Fibroblast of mammary gland (primary cell): Measurements from ENCODE around the gene TIGD4.

Source experiments
- DNase-seq: peaks from one replicate; pipeline ENCODE4 v3.0.0-alpha.2; 2010; ENCODE audit warnings: low read depth
- H3K4me3 ChIP-seq: 2 replicates; pipeline ENCODE4 v1.5.1; 2011; ENCODE audit warnings: low read depth, mild to moderate bottlenecking, low read length, moderate library complexity; ENCODE audit not compliant: control insufficient read depth
- TF ChIP-seq, protein P1 (sequence below): conservative IDR thresholded peaks from 2 replicates; pipeline ENCODE4 v1.5.1; 2011; ENCODE audit warnings: low read depth, low read length, inconsistent platforms; ENCODE audit not compliant: control insufficient read depth, insufficient read depth

Gene TIGD4

DNA sequence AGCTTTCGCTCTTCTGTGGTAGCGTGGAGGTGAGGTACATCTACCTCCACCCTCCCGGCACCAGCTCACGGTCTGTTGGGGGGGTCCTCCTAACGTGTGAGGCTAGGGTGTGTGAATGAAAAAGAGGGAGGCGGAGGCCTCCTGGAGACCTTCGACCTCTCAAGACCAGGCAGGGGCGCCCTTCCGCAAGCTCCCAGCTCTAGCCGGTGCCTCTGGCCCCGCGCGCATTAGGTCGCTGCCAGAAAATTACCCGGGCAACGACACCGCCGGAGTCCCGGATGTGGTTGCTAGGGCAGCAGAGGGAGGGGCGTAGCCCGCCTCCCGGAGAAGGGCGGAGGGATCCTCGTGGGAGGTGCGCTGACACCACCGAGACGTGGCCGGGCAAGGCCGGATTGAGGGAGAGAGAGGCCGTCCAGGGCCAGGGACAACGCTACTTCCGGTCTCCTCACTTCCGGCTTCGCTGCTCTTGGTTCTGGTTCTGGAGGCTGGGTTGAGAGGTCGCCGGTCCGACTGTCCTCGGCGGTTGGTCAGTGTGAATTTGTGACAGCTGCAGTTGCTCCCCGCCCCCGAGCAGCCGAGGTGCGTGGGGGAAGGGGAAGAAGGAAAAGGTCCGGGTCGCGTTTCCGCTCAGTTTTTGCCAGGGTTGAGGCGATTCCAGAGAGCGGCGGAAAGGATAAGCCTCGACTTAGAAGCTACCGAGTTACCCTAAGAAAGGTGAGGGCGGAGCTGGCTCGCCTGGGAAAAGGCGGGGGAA is at the start of gene TIGD4, which contains the start of gene ARFIP1:
Gene TIGD4, minus strand, starts transcription at position 218 of the 754 bp plus-strand sequence. CDS start 8,726 bp downstream, outside the sequence.
Gene ARFIP1, plus strand, starts transcription at position 442 of the 754 bp plus-strand sequence. CDS start 49,680 bp downstream, outside the sequence.
- TF ChIP-seq, protein P1, sequence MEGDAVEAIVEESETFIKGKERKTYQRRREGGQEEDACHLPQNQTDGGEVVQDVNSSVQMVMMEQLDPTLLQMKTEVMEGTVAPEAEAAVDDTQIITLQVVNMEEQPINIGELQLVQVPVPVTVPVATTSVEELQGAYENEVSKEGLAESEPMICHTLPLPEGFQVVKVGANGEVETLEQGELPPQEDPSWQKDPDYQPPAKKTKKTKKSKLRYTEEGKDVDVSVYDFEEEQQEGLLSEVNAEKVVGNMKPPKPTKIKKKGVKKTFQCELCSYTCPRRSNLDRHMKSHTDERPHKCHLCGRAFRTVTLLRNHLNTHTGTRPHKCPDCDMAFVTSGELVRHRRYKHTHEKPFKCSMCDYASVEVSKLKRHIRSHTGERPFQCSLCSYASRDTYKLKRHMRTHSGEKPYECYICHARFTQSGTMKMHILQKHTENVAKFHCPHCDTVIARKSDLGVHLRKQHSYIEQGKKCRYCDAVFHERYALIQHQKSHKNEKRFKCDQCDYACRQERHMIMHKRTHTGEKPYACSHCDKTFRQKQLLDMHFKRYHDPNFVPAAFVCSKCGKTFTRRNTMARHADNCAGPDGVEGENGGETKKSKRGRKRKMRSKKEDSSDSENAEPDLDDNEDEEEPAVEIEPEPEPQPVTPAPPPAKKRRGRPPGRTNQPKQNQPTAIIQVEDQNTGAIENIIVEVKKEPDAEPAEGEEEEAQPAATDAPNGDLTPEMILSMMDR, result peak; percentile 3
- H3K4me3 ChIP-seq, result peak within 1 kb of the TSS; percentile 84
- peak; percentile 96 for DNase-seq

DNA sequence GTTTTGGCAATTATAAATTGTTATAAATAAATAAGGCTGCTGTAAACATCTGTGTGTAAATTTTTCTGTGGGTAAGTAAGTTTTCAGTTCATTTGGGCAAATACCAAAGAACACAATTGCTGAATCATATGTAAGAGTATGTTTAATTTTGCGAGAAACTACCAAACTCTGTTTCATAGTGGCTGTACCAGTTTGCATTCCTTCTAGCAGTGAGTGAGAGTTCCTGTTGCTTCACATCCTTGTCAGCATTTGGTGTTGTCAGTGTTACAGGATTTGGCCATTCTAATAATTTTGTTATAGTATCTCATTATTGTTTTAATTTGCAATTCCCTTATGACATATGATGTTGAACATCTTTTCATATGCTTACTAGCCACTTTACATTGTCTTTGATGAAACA is 48.6 kb upstream of the TIGD4 start:
- DNase-seq, result peak; percentile 13
- TF ChIP-seq, protein P1, result no peak
- no peak overlapping the region for H3K4me3 ChIP-seq

DNA sequence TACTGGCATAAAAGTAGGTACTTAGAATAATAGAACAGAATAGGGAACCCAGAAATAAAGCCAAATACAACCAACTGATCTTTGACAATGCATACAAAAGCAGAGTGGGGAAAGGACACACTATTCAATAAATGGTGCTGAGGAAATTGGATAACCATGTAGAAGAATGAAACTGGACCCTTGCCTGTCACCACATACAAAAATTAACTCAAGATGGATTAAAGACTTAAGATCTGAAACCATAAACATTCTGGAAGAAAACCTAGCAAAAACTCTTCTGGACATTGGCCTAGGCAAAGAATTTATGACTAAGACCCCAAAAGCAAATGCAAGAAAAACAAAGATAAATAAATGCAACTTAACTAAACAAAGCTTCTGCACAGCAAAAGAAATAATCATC is 45.8 kb upstream of the TIGD4 start:
- DNase-seq, result no peak
- H3K4me3 ChIP-seq, result no peak overlapping the region
- TF ChIP-seq, protein P1, result no peak

DNA sequence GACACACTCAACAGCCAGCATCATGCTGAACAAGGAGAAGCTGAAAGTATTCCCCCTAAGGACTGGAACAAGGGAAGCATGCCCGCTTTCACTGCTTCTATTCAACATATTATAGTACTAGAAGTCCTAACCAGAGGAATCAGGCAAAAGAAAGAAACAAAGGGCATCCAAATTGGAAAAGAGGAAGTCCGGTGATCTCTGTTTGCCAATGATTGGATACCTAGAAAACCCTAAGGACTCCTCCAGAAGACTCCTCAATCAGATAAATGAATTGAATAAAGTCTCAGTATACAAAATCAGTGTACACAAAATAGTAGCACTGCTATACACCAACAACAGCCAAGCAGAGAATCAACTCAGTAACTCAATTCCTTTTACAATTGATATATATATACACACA is 45.0 kb upstream of the TIGD4 start:
- no peak overlapping the region for H3K4me3 ChIP-seq
- DNase-seq, result no peak
- TF ChIP-seq, protein P1, result no peak

DNA sequence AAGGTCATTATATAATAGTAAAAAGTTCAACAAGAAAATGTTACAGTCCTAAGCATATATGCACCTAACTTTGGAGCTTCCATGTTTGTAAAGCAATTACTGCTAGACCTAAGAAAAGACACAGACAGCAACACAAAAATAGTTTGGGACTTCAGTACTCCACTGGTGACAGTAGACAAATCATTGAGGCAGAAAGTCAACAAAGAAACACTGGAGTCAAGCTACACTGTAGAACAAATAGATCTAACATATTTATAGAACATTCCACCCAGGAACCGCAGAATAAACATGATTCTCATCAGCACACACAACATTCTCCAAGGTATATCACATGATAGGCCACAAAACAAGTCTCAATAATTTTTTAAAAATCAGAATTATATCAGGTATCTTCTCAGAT is 42.8 kb upstream of the TIGD4 start:
- TF ChIP-seq, protein P1, result no peak
- no peak for DNase-seq
- no peak overlapping the region for H3K4me3 ChIP-seq

DNA sequence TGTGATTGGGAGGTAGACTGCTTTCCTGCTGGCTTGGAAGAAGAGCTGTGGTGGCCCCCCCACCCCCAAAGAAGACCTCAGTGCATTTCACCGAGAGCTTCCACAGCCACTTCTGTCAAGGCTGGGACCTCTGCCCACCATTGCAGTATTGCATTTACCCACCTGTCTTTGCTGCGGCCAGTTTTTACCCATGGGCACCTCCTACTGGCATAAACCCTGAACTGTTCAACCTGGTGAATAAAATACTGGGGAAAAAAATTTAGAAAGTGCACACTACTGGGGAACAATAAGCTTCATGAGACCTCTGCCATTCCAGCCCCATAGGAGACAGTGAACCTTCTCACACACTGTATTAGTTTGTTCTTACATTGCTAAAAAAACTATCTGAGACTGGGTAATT is 40.5 kb upstream of the TIGD4 start:
- no peak overlapping the region for H3K4me3 ChIP-seq
- no peak for DNase-seq
- TF ChIP-seq, protein P1, result peak; percentile 10
